Measurements from ENCODE around the gene ACR.

GRCh38 chr22:50734986-50735738 is 2.8 kb upstream of the ACR start:
- TF ChIP-seq, protein P1, sequence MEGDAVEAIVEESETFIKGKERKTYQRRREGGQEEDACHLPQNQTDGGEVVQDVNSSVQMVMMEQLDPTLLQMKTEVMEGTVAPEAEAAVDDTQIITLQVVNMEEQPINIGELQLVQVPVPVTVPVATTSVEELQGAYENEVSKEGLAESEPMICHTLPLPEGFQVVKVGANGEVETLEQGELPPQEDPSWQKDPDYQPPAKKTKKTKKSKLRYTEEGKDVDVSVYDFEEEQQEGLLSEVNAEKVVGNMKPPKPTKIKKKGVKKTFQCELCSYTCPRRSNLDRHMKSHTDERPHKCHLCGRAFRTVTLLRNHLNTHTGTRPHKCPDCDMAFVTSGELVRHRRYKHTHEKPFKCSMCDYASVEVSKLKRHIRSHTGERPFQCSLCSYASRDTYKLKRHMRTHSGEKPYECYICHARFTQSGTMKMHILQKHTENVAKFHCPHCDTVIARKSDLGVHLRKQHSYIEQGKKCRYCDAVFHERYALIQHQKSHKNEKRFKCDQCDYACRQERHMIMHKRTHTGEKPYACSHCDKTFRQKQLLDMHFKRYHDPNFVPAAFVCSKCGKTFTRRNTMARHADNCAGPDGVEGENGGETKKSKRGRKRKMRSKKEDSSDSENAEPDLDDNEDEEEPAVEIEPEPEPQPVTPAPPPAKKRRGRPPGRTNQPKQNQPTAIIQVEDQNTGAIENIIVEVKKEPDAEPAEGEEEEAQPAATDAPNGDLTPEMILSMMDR (conservative IDR thresholded peaks at IDR 0.05; ENCODE audit: low read depth, low read length), result no peak
- TF ChIP-seq EZH2 (IDR thresholded peaks at IDR 0.05; ENCODE audit: borderline replicate concordance, low read depth, low read length, poor library complexity, severe bottlenecking), result no peak
